DMS114 treated with DMSO at 0.1 percent for 48 hours (cell line): ENCODE measurements around the gene SPATA46.

Experiments
- DNase-seq: peaks from one replicate; lab custom pipeline; 2025; ENCODE audit not compliant: unreplicated experiment; lab: John Stamatoyannopoulos, UW

SPATA46 gene

DNA sequence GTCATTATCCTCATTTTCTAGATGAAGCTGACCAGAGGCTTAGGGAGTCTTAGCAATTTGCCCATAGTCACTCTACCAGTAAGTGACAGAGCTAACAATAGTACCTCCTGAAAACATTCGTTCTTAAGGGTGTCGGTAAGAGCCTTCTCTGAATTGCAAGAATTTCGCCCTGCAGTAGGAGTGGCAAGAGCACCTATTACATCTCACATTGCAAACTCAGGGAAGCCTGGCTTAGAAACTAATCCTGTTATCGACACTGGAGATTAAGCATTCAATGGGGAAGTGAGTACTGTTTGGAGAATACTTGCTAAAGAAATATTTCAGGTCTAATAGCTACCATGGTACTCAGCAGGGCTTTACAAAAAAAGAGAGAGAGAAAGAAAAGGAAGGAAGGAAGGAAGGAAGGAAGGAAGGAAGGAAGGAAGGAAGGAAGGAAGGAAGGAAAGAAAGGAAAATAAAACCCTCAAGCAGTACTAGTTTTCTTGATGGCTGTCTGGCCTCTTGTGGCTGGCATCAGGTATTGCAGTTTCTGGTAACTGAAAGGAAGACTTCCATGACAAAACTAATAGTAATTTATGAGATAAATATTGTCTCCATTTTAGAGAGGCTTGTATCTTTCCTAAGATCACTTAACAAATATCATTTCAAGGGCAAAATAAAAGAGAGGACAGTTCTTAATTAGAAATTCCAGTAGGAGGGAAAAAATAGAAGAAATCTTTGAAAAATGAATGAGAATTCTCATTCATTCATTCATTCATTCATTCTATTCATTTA, 15.3 kb upstream of the SPATA46 start:
- DNase-seq, result peak; percentile 58

DNA sequence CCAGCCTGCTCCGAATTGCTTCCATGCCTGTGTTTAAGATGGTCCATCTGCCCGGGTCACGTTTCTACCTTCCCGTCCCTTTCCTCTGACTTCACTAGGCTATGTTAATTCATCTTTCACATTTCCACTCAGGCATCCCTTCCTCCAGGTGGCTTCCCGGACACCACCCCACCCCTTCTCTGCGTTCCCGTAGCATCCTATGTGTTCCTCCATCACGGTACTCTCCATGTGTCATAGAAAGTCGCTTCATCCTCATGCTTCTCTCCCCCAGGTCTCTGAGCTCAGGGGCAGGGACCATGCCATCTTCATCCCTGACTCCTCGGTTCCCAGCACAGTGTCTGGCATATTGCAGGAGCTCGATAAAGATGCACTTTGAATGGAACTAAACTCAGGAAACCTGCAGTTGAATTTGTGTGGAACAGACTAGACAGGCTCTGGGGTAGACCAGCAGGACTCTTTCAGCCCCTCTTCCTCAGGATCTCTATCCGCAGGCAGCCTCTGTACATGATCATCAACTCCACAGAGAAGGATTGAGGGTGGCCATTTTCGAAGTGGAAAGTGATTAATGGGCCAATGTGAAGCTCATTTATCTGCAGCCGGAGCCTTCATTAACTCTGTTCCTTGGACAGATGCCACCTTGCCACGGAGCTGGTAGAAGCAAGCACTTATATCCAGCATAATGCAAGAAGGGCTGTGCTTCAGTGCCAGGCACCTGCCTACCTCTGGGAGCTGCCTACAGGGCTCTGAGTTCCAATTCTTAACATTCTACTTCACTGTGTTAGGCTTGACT, 13.9 kb upstream of the SPATA46 start:
- no peak for DNase-seq

DNA sequence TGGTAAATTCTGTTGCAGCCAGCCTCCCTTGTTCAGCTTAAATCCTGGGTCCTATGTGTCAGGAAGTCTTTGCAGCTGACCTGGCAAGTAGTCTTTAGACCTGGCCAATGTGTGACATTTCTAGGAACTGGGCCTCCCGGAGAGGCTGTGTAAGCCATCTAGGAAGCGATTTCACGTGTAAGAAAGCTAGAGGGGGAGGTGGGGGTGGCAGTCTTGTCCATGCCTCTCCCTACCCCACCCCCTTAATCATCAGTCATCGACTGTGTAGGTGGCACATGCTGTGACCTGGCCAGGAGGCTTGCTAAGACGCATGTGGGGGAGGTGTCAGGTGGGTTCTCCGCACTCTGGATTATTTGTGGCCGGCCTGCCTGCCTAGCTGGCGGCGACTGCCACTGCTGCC, 13.3 kb upstream of the SPATA46 start:
- no peak for DNase-seq

GRCh38 chr1:162389021-162389818, 12.6 kb upstream of the SPATA46 start:
- DNase-seq, result no peak

- no peak for DNase-seq
These were observed 12.0 kb upstream of the SPATA46 start for GRCh38 chr1:162388615-162389014.

- no peak for DNase-seq
These were observed 11.5 kb upstream of the SPATA46 start for GRCh38 chr1:162388083-162388594.

DNA sequence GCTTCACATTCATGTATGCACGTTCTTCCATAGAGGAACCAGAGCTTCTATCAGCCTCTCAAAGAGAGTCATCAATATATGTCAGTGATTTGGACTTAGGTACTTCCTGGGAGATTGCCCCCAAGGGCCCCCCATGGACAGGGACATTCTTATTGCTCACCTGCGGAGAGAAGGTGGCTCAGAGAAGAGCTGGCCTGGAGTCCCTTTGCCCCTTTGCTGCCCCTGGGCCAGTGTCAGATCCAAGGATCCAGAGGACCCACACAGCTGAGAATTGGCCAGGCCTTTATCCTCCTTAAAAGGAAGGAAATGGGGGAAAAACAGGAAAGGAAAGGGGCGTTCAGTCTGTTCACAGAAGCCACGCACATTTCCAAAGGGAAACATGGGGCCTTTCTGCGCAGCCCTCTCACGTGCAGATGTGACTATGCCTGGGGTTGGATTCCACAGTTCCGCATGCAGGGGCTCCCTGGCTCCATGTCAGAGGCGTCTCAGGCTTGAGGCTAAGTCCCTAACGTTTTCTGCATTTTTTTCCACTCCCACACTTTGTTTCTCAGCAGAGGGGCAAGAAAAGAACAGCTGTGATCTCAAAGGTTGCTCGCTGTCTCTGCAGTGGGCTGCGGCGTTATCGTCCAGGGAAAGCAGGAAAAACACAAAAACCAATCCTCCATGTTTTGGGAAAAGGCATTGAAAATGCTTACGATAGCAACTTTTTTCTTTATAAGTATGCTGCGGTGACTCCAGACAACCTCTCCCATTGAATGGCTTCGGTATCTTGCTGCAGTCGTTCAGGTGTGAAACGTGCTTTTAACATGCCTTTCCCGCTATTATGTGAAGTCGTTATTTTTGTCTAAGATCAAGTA, 10.8 kb upstream of the SPATA46 start:
- no peak for DNase-seq

DNA sequence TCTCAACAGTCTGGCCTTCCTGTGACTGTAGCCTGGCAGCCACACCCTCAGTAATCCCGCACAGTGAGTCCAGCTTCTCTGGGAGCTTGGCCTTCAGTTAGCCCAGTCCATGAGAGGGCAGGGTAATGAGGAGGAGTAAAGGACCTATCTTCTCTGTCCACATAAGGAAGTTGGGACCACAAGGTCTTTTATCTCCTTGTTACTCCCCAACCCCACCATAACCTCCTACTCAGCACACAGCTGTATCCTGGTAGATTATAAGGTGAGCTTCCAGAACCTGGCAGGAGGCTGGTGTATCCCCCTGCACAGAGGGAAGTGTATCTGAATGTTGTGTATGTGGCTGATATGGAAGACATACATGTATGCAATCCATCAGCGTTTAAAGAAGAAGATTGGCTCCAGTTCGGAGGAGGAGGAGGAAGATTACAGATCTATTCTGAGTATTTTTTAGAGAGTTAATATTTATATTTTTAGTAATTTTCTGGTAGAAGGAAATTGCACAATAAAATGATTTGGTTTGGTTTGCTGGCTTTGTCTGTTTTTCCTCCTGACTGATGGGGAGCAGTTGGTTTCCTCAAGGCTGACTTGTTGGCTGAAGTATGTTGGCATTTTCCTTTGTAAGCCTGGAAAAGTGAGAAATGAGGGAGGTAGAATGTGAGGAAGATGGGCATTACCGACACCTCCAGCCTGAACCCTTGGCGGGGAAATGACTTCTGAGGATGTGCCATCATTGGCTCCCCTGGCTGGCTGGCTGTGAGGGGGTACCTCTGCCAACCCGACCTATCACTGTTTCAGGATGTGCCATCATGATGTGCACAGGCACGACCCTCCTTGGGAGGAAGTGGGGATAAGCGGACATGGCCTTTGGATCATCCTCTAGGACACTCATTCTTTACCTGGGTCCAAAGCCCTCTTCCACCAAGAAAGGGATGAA, 9.9 kb upstream of the SPATA46 start:
- no peak for DNase-seq

DNA sequence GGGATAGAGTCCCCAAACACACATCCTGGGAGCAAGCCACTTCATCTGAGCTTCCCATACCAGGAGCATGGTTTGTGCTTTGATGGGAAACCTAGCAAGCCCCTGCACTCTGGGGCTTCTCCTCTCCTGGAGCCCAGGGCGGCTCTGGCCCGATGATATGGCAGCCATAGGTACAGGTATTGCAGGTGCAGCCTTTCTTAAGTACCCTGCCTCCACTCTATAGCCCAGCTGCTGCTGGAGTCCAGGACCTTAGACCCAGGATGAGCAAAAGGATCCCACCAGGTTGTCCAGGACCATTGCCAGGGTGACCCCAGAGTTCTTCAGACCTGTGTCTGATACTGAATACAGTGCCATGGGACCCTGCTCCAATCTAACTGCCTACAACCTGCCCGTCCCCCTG, 9.0 kb upstream of the SPATA46 start:
- DNase-seq, result no peak

- DNase-seq, result no peak
These were observed 8.6 kb upstream of the SPATA46 start for GRCh38 chr1:162385280-162385623.

DNA sequence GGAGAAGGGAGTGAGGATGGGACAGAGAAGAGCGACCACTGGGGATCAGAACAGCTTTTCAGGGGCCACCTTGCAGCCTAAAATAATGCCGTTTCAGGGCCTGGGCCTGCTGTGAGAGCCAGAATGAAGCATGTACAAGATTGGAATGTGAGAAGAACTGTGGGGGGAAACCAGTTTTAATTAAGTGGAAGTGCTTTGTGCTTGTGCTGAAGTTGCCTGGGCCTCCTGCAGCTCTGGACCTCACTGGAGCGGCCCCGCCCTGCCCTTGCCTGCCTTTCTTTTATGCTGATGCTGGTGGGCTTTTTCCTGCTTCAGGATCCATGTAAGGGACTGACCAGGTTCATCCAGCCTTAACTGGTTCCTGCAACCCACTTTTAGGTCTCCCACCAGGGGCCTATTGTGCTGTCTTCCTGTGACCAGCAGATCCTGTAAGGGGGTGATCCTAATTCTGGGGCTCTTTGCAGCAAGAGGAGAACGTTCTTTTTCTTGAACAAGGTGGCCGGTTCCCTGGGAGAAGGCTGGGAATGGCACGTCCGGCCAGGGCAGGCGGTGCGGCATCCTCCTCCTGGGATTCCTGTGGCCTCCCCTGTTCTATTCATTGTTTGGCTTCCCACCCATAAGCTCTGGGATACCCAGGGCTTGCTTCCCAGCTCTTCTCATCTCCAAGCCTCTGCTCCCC, 8.1 kb upstream of the SPATA46 start:
- DNase-seq, result no peak

GRCh38 chr1:162384116-162384515, 7.5 kb upstream of the SPATA46 start:
- DNase-seq, result no peak

DNA sequence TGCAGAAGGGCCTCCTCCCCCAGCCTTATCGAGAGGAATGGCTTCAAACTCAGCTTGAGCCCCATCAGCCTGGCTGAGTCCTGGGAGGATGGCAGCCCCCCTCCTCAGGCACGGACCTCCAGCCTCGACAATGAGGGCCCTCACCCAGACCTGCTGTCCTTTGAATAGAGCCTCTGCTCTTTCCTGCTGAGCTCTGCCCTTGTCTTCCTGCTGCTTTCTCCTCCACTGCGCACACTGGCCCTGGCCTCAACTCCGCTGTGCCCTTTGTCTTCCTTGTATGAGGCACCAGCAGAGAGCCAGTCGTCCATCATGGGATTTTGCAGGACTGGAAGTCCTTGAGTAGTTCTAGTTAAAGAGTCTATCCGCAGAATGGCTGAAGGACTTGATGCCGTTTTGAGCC, 6.9 kb upstream of the SPATA46 start:
- DNase-seq, result no peak

DNA sequence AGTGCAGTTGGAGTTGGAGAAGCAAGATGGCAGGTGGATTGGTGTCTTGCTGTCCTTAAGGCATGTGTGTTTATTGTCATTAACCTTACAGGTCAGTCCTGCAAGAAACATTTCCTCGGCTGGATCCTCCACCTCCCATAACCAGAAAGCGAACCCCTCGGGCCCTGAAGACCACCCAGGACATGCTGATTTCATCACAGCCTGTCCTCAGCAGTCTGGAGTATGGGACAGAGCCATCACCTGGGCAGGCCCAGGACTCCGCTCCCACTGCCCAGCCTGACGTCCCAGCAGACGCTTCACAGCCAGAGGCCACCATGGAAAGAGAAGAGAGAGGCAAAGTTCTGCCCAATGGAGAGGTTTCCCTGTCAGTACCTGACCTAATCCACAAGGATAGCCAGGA, 6.4 kb upstream of the SPATA46 start:
- DNase-seq, result no peak

GRCh38 chr1:162381941-162382750, 5.5 kb upstream of the SPATA46 start:
- DNase-seq, result no peak

- DNase-seq, result no peak
These were observed 4.7 kb upstream of the SPATA46 start, which contains the start of gene C1orf226 for GRCh38 chr1:162381383-162381782. Gene C1orf226 (plus strand): TSS chr1:162381728. CDS start chr1:162381902, 174 bp downstream.

DNA sequence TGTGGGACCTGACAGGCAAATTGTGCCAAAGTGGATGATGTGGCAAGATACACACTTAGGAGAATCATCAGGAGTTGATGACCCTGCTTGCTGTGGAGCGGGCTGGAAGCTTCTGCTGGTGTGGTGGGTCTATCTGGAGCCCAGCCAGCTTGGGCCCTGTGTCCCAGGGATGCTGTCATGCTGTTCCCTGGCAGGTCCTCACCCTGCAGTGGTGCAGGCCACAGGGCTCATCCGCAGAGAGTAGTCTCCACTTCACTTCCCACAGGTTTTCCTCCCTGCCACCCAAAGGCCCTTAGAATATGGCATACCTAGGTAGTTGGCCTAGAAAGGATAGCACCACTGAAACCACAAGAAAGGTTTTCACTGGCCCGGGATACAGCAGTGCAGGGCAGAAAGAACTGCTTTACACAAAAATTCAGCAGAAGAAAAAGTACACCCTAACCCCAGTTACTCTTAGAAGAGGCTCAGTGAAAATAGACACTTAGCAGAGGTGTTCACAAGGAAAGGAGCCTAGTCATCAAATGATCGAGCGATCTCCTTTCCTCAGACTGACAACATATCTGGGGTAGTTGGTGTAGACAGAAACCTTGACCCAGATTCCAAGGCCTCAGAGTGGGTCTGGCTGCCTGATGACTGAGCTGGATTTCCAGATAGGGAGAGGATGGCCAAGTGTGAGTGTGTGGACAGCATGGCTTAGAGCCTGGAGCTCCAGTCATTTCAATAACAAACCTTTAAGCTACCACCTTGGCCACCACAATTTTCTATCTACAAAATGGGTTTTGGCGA, 3.6 kb upstream of the SPATA46 start:
- no peak for DNase-seq
